GM18873 (cell line): ENCODE results near the gene HOXC11.

Source experiments
- ATAC-seq: cut with Tn5 transposase; IDR thresholded peaks from one replicate; pipeline ENCODE4 v1.9.1; 2021; ENCODE audit warnings: mild to moderate bottlenecking, moderate library complexity, moderate number of reproducible peaks; ENCODE audit not compliant: unreplicated experiment, low FRiP score

Gene HOXC11

DNA sequence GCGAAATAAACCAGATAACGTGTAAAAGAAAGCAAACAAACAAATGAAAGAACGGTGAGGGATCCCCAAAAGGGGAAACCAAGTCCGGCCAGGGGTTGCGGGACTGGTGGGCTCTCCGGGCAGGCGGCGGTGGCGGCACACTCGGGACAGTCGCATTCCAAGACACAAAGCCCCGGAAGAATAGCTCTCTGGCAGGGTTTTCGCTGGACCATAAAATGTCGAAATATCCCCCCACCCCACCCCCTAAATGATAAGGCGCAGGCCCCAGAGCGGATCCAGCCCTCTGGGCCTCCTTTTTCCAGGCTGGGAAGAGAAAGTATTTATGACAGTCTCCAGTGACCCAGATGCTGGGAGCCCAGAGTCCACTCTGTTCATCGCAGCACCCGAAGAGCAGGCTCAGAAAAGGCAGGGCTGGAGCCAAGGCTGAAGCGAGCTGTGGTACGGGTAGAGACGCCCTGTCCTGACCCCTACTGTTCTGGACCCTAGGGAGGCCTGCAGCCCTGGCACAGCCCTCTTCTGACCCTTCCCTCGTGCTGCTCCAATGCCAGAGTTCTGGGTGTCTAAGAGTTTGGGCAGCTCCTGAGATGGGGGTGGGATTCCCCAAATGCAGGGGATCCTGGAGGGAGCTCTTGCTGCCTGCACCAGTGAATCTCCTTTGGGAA, 33.8 kb downstream of the HOXC11 start:
- no peak for ATAC-seq

DNA sequence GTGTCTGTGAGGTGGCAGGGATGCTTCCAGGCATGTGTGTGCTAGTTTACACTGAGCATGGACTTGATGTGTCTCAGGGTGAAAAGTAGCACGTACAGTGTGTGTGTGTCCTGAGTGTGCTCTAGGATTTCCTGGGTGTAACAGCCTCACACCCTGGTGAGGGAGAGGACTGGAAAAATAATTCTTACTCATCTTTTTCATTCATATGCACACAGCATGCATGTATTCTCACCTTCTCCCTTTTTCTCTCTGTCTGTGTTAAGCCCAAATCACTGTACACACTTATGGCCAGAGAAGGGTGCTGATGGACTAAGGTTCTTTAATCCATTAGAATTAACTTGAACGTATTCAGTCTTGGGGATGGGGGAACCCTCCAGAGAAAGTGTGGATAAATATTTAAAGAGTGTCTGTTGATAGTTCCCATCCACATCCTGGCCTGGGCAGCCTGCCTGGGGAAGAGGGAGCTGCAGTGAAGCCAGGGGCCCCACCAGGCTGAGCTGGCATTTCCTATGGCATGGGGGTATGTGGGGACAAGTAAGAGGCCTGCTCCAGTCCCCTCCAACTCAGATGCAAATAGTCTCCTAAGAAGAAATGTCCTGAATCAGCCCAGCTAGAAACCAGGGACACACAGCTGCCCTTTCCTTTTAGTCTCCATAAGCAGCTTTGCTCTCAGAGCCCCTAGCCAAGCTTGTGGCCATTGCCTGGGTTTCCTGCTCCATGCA, 34.8 kb downstream of the HOXC11 start:
- ATAC-seq = no peak

DNA sequence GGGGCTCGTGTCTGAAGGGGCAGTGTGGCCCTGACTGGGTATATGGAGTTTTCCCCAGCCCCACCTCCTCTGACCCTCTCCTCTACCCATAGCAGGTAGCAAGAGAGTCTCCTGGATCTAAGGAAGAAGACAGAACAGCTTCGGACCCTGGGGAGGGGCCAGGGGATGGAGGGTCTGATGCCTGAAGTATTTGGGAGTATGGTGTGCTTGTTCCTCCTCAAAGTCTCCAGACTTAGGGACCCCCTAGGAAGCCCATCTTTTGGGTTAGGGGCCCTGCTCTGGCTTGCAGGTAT, 35.3 kb downstream of the HOXC11 start:
- ATAC-seq = no peak

DNA sequence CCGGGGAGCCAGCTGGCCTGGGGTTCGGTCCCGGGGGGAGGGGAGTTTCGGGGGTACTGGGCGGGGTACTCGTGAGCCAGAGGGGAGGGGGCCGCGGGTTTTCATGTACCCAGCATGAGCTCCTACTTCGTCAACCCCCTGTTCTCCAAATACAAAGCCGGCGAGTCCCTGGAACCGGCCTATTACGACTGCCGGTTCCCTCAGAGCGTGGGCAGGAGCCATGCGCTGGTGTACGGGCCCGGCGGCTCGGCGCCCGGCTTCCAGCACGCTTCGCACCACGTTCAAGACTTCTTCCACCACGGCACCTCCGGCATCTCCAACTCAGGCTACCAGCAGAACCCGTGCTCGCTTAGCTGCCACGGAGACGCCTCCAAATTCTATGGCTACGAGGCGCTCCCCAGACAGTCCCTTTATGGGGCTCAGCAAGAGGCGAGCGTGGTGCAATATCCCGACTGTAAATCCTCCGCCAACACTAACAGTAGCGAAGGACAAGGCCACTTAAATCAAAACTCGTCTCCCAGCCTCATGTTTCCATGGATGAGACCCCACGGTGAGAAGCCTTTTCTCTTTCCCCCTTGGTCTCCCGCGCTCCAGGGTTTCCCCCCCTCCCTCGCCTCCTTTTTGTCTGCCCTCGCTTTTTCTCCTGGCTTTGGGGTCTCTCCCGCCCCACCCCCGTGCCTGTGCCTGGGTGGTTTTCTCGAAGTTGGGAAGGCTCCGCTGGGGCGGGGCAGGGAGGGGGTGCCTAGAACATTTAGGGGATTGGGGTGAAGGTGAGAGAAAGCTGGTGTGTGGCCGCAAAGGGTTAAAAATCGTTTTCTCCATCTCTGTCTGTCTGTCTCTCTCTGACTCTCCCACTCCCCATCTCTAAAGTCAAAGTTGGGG, 36.5 kb downstream of the HOXC11 start:
- ATAC-seq = no peak

- ATAC-seq = no peak
Observed at GRCh38 chr12:54010053-54010971, 37.4 kb downstream of the HOXC11 start.

DNA sequence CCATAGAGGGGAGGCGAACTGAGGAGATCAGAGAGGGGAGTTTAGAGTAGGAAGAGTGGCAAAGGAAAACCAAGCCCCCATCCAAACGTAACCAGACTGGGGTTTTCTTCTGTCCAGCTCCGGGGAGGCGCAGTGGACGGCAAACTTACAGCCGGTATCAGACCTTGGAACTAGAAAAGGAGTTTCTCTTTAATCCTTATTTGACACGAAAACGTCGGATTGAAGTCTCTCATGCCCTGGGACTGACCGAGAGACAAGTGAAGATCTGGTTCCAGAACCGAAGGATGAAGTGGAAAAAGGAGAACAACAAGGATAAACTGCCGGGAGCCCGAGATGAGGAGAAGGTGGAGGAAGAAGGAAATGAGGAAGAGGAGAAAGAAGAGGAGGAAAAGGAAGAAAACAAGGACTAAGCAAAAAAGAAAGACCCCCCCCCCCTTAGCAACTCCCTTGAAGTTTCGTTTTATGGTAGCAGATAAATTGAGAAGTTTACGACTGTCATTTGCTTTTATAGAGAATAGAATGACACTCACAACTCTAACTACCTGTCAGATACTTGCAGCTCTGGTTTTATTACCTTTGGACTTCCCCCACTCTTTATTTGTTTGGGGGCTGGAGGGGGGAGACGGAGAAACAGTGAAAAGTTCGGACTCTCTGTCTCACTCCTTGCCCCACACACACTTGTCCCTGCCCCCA, 38.2 kb downstream of the HOXC11 start:
- no peak for ATAC-seq

DNA sequence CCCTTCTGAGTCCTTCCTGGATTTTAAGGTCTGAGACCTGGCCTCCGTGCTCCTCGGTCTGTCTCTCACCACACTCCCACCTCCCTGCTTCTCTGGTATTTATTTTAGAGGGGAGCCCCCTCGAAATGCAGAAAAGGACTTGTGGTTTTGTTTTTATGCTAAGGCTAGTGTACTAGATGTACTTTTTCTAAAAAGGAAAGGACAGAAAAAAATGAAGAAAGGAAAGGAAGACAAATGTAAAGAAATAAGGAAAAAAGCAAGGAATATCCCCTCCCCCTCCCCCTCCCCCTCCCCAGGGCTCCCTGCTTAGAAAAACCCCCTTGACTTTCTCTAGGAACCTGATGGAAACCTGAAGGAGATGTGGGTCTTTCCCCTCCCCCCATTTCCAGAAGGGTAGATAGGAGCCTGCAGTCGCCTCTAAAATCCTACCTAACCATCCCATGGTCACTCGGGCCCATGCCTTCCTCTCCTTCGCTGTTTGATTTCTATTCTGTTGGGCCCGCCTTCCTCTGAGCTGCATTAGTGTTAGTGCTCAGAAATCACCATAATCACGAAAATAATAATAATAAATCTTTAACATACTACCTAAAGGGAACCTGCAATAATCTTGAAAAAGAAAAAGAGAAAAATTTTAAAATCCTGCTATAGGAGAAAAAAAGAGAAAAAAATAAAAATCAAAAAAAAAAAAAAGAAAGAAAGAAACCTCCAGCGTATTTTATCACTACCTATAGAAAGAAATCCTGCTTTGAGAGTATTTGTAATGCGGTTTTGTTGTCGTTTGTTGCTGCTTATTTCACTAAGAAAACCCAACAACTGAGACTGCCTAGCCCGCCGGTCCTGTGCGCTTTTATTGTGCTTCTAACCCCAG, 39.0 kb downstream of the HOXC11 start:
- no peak for ATAC-seq

- no peak for ATAC-seq
Observed at GRCh38 chr12:54012631-54013409, 39.9 kb downstream of the HOXC11 start.

DNA sequence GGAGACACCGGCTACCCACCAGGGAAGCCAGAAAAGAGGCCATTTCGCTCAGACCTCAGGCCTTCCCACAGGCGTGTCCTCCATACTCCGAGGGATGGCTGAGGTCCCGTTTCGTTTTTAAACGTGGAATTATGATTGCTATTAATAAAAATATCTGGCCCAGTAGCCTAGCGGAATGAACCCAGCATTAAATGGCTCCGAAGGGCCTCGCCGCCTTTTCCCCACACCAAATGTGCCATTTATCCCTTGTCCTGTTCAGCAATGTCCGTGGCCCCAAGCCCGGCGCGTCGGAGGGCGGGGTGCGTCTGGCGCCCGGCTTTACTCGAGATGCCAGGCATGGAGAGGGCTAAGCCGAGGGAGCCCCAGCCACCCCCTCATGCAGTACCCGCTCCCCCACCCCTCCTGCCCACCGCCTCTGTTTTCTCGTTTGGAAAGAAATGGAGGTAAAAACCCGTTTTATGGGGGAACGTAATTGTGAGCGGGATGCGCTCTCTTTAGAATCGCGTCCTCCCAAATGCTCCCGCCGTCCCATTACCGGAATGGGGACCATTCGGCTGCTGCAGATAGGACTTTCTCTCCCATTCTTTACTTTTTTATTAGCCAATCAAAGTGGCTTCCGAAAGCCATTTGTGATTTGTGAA, 41.6 kb downstream of the HOXC11 start:
- ATAC-seq = no peak

- ATAC-seq = no peak
Observed at GRCh38 chr12:54015018-54015931, 42.3 kb downstream of the HOXC11 start.

GRCh38 chr12:54016051-54016450, 43.1 kb downstream of the HOXC11 start:
- no peak for ATAC-seq

DNA sequence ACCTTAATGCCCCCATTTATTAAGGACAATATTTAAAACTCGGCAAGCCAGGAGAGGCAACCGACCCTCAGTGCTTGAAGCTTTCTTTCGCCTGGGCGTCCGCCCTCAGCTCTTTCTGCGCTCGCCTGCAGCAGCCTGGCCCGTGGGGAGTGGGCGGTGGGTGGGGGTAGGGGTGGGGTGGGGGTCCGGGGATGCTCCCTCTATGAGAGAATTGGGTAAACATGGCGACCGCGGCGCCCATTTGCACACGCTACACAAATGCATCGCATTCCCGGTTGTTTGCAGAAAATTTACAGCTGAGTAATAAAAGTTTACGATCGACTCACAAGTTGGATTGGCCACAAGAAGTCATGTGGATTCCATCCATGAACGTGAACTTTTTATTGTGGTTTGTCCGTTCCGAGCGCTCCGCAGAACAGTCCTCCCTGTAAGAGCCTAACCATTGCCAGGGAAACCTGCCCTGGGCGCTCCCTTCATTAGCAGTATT, 43.6 kb downstream of the HOXC11 start:
- ATAC-seq = no peak

DNA sequence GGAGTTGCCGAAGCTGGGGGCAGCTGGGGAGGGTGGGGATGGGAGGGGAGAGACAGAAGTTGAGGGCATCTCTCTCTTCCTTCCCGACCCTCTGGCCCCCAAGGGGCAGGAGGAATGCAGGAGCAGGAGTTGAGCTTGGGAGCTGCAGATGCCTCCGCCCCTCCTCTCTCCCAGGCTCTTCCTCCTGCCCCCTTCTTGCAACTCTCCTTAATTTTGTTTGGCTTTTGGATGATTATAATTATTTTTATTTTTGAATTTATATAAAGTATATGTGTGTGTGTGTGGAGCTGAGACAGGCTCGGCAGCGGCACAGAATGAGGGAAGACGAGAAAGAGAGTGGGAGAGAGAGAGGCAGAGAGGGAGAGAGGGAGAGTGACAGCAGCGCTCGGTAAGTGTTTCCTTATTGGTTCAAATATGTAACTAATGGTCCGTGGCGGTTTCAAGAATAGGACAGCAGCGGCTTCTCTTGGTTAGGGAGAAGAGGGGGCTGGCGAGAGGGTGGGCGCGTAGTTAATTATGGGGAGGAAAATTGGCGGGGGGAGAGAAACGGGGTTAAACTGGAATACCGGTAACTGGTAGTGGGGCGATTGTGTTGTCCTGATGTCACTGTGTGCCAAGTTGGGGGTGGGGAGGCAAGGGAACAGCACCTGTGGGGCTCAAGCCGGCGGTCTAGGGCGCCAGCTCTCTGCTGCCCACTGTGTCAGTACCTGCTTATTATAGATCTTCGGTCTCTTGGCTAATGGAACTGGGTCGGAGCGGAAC, 44.3 kb downstream of the HOXC11 start:
- no peak for ATAC-seq

DNA sequence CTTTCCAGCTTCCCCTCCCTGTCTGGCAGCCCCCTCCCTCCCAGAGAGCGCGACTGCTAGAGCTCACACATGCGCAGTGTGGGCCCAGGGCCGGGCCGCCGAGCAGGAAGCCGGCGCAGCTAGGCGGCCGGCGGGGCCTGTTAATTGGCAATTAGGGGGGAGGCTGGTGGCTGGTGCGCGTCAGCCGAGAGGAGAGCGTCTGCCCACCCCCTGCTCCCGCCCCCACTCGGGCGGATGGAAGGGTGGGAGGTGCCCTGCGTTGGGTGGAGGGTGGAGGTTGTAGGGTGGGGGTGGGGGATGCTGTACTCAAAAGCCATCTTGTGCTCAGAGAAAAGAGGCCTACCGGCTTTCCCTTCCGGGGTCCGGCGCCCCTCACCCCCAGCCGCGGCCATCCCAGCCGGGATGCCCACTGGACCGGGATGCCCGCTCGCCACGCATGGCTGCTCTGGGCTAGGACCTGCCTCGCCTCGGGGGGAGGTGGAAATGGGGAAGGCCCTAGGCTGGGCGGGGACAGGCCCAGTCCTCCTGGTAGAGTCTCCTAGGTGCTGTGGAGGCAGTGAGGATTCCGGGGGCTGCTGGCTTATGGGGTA, 45.0 kb downstream of the HOXC11 start:
- no peak for ATAC-seq

GRCh38 chr12:54018468-54018984, 45.6 kb downstream of the HOXC11 start:
- no peak for ATAC-seq
